Measurements from ENCODE around the gene YY1.

DNA sequence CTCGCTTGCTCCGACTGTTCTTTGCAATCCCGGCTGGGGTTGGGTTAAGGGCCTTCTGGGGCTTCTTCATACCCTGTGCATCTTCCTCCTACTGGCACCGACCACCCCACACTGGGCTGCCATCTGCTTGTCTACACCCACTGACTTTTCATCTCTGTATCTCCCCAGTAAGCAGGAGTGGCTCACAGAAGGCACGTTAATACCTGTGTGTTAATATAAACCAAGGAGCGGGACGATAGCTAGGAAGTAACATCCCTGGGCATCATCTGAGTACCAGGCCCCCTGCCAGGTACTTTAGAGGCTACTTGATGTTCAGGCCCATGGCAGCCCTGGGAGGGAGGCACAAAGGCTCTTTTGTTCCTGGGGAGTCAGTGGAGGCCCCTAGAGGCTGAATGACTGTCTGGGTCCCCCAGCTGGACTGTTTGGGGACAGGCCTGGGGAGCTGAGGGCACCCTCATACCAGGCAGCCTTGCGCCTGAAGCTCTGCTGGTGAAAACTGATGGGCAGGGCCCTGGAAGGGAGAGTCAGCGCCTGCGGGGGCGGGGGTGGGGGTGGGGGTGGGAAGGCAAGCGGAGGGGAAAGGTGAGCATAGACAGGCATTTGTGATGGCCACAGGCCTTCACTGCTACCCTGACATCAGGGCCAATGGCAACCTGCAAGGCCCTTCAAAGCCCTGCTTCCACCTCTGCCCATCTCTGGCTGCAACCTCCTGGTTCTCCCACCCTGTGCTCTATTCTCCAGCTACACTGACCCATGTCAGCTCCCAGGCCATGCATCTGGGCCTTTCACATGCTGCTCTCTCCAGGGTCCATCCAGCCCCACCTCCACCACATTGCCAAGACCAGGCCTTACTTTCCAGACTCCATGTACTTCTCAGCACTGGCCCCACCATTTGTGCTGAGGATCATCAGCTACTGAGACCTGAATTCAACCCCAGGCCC, 45.3 kb upstream of the YY1 start:
- TF ChIP-seq, protein P1, sequence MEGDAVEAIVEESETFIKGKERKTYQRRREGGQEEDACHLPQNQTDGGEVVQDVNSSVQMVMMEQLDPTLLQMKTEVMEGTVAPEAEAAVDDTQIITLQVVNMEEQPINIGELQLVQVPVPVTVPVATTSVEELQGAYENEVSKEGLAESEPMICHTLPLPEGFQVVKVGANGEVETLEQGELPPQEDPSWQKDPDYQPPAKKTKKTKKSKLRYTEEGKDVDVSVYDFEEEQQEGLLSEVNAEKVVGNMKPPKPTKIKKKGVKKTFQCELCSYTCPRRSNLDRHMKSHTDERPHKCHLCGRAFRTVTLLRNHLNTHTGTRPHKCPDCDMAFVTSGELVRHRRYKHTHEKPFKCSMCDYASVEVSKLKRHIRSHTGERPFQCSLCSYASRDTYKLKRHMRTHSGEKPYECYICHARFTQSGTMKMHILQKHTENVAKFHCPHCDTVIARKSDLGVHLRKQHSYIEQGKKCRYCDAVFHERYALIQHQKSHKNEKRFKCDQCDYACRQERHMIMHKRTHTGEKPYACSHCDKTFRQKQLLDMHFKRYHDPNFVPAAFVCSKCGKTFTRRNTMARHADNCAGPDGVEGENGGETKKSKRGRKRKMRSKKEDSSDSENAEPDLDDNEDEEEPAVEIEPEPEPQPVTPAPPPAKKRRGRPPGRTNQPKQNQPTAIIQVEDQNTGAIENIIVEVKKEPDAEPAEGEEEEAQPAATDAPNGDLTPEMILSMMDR (IDR thresholded peaks at IDR 0.05), result no peak
- TF ChIP-seq POLR2A (IDR thresholded peaks at IDR 0.05), result no peak
